Ishikawa (cell line): ENCODE data around the gene COX6B2.

ENCODE experiments used
- CEBPB ChIP-seq: IDR thresholded peaks from 2 replicates; pipeline ENCODE4 v1.6.1; 2012
- CREB1 ChIP-seq: IDR thresholded peaks from 2 replicates; pipeline ENCODE4 v1.6.1; 2012; ENCODE audit warnings: low read depth
- EGR1 ChIP-seq: IDR thresholded peaks from 2 replicates; pipeline ENCODE4 v1.6.1; 2012
- EP300 ChIP-seq: IDR thresholded peaks from 2 replicates; pipeline ENCODE4 v1.6.1; 2012; ENCODE audit warnings: borderline replicate concordance
- FOXM1 ChIP-seq: IDR thresholded peaks from 2 replicates; pipeline ENCODE4 v1.6.1; 2012; ENCODE audit warnings: low read depth, borderline replicate concordance
- NFIC ChIP-seq: IDR thresholded peaks from 2 replicates; pipeline ENCODE4 v1.6.1; 2012
- RAD21 ChIP-seq: IDR thresholded peaks from 2 replicates; pipeline ENCODE4 v1.6.1; 2012; ENCODE audit warnings: low read depth
- REST ChIP-seq: IDR thresholded peaks from 2 replicates; pipeline ENCODE4 v1.6.1; 2012; ENCODE audit warnings: low read depth, mild to moderate bottlenecking
- TAF1 ChIP-seq: IDR thresholded peaks from 2 replicates; pipeline ENCODE4 v1.6.1; 2012; ENCODE audit warnings: low read depth, mild to moderate bottlenecking
- TCF12 ChIP-seq: IDR thresholded peaks from 2 replicates; pipeline ENCODE4 v1.6.1; 2012; ENCODE audit warnings: low read depth
- TEAD4 ChIP-seq: IDR thresholded peaks from 2 replicates; pipeline ENCODE4 v1.6.1; 2012
- USF1 ChIP-seq: IDR thresholded peaks from 2 replicates; pipeline ENCODE4 v1.6.1; 2012
- YY1 ChIP-seq: IDR thresholded peaks from 2 replicates; pipeline ENCODE4 v1.6.1; 2012; ENCODE audit warnings: low read depth
- ZBTB7A ChIP-seq: IDR thresholded peaks from 2 replicates; pipeline ENCODE4 v1.6.1; 2012; ENCODE audit warnings: low read depth
- TF ChIP-seq, protein P1 (sequence below): IDR thresholded peaks from 2 replicates; pipeline ENCODE4 v1.6.1; 2012

The COX6B2 gene

DNA sequence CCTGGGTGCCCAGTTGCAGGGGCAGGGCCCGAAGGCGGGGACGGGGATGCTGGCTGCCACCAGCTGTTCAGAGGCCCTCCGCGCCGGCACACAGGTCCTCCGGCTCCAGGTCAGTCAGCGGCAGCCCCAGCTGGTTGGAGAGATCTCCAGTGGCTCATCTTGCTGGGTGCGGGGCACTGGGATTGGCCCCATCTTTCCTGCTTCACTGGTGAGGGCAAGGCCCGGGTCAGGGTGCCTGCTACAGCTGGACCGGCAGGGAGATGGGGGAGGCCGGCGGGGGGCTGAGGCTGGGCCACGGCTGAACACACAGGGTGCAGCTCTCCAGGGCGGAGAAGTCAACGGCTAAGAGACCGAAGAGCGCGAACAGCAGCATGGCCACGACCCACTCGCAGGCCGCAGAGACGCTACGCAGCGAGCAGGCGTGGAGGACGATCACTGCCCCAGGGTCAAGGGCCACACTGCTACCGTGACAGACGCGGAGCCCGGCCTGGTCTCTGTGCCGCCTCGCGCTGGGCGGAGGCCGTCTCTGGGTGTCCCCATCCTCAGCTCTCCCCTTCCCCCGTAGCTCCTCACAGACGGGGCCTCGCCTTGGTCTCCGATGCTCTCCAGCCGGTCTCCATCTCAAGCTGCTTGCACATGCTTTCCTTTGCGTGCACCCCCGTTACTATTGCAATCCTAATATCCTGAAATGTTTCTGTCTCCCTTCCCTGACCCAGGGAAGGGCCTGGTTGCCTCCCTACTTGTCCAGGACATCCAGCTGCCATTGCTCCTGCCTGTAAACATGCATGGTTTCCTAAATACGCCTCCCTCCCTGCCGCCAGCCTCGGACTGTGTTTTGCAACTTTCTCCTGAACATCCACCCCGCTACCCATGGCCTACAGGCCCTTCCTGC is 41.7 kb downstream of the COX6B2 start:
- TF ChIP-seq TCF12 (no peak), FOXM1 (no peak), YY1 (no peak), EP300 (no peak), TEAD4 (no peak), REST (no peak), CEBPB (no peak), CREB1 (no peak), RAD21 (no peak)

GRCh38 chr19:55311797-55312196 is 42.7 kb downstream of the COX6B2 start:
- TF ChIP-seq, protein P1, sequence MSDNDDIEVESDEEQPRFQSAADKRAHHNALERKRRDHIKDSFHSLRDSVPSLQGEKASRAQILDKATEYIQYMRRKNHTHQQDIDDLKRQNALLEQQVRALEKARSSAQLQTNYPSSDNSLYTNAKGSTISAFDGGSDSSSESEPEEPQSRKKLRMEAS, result no peak
- TF ChIP-seq USF1, result no peak

GRCh38 chr19:55311397-55311796 is 43.1 kb downstream of the COX6B2 start:
- TF ChIP-seq RAD21, result no peak
- TF ChIP-seq CREB1, result no peak
- TF ChIP-seq REST, result no peak
- TF ChIP-seq ZBTB7A, result no peak
- no peak for TF ChIP-seq EP300
- no peak for TF ChIP-seq YY1
- no peak for TF ChIP-seq FOXM1
- TF ChIP-seq TAF1, result no peak
- TF ChIP-seq EGR1, result no peak
- TF ChIP-seq TEAD4, result no peak
- TF ChIP-seq NFIC, result no peak
- TF ChIP-seq USF1, result no peak
- TF ChIP-seq CEBPB, result no peak
- TF ChIP-seq TCF12, result no peak
- TF ChIP-seq, protein P1, result no peak

DNA sequence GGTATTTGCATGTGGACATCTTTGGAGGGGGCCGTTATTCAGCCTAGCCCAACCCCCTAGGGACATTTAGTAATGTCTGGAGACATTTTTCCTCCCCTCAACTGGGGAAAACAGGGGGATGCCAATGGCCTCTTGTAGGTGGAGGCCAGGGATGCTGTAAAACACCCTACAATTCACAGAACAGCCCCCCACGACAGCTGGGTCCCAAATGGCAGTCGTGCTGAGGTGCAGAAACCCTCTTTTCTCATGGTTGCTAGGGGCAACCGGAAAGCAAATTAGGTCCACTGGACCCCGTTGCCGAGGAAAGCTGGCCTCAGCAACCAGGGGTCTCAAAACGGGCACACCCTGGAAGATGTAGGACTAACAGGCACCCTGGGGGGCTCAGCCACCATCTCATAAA is 44.0 kb downstream of the COX6B2 start:
- TF ChIP-seq ZBTB7A (no peak), FOXM1 (no peak), EP300 (no peak), YY1 (no peak), TCF12 (no peak), NFIC (no peak), USF1 (no peak), EGR1 (no peak), TAF1 (no peak), TEAD4 (no peak), RAD21 (no peak), CEBPB (no peak), REST (no peak), CREB1 (no peak)
- TF ChIP-seq, protein P1, result no peak
